GM20431 (cell line): ENCODE data around the gene EOLA2.
"Not testable (repeated sequence)": the region's sequence is repeated elsewhere in the genome, so short reads cannot be mapped to it uniquely, and the experiment has no call there.

Experiments used
- in situ Hi-C: fragments of 300-500 bp; cut with MseI, MboI; formaldehyde crosslinking; loops from one replicate; pipeline ENCODE4 v1.15.0; 2020; ENCODE audit warnings: low sequenced_read_pairs; ENCODE audit not compliant: unreplicated experiment

EOLA2 gene

DNA sequence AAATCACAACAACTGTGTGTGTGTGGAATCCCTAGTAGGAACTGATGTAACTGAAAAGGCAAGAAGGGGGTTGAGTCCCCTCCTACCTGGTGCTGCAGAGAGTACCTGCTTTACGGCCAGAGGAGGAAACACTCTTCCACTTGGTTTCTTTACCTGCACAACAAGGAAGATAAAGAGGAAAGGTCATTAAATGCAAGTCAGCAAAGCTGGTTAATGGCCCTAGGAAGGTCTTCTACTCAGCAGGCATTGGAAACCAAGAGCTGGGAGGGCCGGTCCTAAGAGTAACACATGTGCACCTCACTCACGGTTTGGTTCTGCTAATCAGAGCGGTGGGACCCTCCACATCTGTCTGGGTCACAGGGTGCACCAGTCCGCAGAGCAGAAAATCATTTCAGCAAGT lies 963 bp downstream of the EOLA2 start:
- in situ Hi-C loops, result not testable (repeated sequence)

DNA sequence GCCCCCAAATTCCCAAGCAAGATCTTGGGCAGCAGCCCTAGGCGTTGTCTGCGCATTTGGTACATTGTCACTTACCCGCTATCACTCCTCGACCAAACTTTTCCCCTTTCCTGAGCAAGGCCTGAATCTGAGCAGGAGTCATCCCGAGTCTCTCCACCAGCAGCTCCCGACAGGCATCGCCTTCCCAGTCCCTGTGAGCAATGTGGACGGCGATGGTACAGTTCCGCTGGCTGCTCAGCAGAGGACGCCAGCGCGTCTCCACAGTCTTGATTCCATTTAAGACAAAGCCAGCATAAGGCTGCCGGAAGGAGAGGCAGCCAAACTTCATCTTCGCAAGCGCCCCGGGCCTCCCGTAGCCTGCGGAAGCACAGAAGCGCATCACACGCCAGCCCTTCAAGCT lies 4.7 kb downstream of the EOLA2 start:
- in situ Hi-C loops, result not testable (repeated sequence)

DNA sequence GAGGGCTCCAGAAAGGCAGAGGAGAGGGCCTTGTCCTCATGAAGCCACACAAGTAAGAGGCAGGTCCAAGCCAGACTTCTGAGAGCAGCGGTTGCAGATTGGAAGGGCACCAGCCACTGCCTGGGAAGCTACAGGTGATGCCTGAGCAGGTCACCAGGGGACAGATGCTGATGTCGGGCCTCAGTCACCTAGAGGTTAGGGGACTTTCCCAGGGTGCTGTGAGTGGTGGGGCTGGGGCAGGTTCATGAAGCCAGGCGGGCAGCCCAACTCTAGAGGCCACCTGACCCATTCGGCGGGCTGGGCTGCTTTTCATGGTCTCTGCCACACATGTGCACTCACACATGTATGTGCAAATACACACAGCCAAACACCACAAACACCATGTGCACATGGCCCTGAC lies 5.3 kb downstream of the EOLA2 start:
- in situ Hi-C loops, result not testable (repeated sequence)

DNA sequence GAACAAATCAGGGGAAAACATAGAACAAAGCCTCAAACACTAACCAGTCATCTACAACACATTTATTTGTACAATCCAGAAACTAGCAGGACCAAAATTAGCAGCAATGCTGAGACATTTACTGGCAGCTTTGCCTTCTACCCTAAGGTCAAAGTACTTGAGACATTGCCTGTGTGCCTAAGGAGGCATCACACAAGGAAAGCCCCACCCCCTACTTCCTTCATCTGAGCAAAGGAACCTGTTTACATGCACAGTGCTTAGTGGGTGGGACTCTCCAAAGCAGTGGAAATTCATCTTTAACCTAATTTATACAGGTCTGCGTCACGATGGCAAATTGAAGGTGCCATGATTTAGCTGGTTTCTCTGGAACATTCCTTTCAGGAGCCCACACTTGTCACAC lies 6.1 kb downstream of the EOLA2 start:
- in situ Hi-C loops, result not testable (repeated sequence)

DNA sequence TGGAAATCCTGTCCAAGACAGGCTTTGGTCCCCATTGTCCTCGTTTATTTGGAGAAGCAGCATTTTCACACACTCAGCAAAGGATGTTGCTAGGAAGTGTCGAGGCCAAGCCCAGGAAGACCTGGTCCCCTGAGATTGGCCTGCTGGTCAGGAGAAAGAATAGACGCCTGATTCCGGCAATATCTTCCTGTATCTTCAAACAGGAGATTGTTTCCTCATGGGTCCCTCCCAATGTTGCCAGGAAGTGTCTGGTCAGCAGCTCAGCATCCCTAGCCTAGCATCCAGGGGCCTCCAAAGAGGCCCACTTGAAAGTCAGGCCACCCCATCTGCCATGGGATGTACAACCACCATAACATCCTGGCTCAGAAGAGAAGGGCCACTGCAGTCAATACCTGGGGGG lies 6.9 kb downstream of the EOLA2 start:
- in situ Hi-C loops, result not testable (repeated sequence)

DNA sequence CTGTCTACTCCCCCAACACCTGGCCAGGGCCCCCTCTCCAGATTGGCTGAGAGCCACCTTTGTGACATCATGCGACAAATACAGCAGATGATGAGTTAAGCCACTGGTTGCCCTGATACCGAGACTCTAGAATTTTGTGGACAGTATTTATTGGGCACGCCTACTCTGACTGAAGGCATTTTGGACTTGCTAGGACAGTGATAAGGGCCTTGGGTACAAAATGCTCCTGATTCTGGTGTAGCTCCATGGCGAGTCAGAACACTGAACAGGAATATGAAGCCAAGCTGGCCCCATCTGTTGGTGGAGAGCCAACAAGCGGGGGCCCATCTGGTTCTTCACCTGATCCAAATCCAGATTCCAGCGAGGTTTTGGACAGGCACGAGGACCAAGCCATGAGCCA lies 8.9 kb downstream of the EOLA2 start, which contains the start of gene HSFX4:
TSS of gene HSFX4 (plus strand) at position 174 of the 400 bp plus-strand sequence. CDS start at position 246, 72 bp downstream.
- in situ Hi-C loops, result not testable (repeated sequence)

DNA sequence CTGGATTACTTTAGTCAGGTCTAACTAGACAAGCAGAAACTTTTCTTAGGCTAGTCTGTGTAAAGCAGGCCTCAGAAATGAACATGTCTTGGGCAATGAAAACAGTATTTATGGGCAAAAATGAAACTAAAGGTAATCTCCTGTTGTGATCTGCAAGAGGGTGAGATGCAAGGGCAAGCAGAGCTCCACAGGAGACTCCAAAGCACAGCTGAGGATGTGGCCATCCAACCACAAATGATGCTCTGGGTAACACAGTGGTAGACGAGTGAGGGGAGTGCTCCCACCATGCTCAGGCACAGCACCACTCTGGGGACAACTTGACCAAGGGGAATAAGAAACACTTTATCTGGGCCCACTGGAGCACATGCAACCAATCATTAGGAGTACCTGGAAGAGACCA lies 9.7 kb downstream of the EOLA2 start:
- in situ Hi-C loops, result not testable (repeated sequence)

DNA sequence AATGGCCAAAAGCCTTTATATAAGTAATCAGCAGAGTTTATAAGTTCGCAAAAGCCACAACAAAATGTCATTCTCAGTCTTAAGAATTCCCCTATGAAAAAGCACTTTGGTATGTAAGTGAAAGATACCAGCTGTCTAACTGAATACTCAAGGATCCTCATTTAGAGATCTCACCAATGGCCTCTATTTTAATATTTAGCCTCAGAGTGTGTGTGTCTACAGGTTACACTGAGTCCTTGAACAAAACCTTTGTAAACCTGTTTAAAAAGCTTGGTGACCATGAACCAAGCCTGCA lies 10.4 kb downstream of the EOLA2 start:
- in situ Hi-C loops, result not testable (repeated sequence)

DNA sequence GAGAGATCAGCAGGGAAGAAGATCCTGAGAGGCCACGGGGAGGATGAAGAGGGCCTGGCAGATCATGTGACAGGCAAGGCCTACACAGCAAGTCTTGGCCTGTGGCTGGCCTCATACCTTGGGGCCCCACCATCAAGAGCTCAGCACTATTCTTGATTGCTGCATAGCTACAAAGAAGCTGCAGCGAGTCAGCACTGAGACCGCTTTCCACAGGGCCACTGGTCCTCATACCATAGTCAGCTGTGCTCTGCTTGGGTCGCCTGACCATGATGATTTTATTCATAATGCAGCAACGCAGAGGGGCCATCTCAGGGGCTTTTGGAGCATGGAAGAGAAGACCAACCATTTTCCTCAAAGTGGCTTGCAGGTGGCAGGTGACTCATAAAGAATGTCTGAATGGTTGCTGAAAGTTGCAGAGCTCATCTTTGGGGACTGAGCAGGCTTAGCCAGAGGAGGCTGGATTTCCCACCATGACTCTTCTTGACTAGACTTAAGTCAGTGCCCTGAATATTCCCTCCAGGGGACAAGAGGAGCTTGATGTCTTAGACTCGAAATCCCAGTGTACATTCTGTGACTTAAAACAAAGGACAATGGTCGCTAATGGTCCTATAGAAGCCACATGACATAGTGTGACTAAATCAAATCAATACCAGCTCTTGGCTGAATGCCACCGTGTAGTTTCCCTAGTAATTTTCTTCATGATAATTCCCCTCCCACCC lies 10.9 kb downstream of the EOLA2 start:
- in situ Hi-C loops, result not testable (repeated sequence)

DNA sequence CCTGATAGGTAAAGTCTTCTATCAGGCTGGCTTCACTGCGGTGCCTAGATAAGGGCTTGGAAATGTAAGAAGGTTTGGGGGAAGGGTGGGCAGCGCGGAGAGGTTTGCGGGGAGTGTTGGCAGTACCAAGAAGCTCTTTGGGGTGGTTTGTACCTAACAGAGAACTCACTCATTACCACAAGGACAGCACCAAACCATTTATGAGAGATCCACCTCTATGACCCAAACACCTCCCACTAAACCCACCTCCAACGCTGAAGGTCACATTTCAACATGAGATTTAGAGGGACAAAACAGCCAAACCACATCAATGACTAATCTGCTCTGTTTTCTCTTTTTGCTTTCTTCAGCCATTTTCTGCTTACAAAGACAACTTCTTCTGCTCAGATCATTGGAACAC lies 13.9 kb downstream of the EOLA2 start:
- in situ Hi-C loops, result not testable (repeated sequence)

DNA sequence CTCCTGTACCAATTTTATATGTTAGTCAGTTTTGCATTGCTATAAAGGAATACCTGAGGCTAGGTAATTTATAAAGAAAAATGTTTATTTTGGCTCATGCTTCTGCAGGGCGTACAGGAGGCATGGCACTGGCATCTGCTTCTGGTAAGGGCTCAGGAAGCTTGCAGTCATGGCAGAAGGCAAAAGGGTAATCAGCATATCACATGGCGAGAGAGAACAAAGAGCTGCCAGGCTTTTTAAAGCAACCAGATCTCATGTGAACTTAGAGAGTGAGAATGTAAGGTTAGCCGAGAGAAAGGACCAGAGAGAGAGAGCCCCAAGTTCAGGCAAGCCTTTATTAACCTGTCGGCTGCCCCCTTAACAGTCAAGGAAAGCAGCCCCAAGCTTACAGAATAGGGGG lies 14.5 kb downstream of the EOLA2 start:
- in situ Hi-C loops, result not testable (repeated sequence)

DNA sequence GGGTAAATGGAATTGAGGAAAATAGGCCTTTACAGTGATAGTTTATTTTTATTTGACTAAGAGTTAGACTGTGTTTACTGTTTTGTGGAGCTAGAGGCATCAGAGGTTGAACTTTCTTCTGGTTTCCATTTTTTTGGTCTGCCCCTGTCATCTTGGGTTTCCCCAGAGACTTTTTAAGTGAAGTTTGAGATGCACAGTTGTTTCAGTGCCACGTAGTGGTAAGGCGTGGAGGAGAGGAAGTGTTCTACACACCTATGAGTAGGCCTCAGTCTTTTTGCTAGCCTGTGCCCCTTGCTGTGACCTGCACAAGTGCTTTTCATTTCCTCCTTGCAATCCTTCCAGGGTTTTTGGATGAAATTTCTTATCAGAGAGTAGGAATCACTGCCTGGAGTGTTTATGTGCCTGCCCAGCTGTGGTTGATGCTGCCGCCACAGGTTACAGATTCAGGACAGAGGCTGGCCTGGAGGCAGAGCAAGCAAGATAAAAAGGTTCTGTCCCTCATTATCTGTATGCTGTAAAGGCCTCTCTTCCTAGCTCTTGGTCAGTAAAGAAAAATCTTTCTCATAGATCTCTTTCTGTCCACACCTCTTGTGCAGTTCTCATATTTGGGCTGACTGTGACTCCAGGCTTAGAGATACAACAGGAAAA lies 21.4 kb downstream of the EOLA2 start:
- in situ Hi-C loops, result no loop called here

DNA sequence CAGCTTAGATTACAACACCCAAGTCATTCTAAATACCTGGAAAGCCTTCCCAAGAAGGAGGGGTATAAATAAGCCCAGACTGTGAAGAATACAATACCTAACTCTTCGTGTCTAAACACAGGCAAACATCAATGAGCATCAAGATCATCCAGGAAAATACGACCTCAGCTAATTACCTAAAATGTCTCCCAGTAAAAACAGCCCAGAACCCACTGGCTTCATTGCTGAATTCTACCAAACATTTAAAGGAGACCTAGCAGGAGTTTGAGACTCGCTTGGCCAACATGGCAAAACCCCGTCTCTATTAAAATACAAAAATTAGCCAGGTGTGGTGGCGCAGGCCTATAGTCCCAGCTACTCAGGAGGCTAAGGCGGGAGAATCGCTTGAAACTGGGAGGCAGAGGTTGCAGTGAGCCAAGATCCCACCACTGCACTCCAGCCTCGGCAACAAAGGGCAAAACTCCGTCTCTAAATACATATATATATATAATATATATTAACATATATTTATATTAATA lies 28.1 kb downstream of the EOLA2 start:
- in situ Hi-C loops, result no loop called here

DNA sequence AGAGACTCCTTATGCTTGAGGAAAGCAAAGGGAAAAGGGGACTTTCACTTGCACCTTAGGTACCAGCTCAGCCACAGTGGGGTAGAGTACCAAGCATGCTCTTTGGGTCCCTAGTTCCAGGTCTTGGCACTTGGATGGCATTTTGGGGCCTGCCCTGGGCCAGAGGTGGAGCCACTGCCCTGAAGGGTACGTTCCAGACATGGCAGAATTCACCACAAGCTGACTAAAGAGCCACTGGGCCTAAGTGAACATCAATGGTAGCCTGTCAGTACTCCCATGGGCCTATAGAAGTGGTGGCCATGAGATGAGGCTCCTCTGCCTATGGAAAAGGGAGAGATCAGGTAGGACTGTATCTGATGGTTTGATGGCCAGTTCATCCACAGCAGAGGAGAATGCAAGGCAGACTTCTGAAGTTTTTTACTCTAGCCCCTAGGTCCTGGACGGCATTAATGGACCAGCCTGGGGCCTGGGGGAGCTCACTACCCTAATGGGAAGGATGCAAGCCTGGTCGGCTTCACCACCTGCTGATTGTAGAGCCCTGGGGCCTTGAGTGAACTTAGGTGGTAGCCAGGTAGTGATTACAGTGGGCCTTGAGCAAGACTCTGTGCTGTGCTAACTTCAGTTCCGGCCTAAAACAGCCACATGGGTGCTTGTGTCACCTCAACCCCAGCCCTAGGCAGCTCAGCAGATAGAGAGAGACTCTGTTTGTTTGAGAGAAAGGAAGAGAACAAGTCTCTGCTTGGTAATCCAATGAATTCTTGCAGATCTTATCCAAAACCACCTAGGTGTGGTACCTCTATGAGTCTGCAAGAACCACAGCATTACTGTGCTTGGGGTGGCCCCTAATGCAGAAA lies 28.7 kb downstream of the EOLA2 start:
- in situ Hi-C loops, result no loop called here

DNA sequence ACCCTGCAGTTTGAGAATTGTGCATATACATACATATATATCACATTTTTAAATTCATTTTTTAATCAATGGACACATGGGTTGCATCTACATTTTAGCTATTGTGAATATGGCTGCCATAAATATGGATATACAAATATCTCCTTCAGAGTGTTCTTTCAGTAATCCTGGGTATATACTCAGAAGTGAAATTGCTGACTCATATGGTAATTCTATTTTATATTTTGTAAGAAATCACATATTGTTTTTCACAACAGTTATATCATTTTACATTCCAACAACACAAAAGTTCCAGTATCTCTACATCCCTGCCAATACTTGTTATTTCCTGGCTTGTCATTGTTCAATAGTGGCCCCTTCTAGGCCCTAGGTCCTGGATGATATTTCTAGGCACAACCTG lies 29.6 kb downstream of the EOLA2 start:
- in situ Hi-C loops, result no loop called here

DNA sequence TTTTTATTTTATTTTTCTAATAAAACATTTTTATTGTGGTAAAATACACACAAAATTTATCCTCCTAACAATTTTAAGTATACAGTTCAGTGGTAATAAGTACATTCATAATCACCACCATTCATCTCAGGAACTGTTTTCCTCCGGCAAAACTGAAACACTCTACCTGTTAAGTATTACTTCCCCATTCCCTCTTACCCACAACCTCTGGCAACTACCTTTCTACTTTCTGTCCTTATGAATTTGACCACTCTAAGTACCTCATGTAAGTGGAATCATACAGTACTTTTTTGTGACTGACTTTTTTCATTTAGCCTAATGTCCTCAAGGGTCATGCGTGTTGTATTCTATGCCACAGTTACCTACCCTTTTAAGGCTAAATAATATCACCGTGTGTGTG lies 30.0 kb downstream of the EOLA2 start:
- in situ Hi-C loops, result no loop called here

DNA sequence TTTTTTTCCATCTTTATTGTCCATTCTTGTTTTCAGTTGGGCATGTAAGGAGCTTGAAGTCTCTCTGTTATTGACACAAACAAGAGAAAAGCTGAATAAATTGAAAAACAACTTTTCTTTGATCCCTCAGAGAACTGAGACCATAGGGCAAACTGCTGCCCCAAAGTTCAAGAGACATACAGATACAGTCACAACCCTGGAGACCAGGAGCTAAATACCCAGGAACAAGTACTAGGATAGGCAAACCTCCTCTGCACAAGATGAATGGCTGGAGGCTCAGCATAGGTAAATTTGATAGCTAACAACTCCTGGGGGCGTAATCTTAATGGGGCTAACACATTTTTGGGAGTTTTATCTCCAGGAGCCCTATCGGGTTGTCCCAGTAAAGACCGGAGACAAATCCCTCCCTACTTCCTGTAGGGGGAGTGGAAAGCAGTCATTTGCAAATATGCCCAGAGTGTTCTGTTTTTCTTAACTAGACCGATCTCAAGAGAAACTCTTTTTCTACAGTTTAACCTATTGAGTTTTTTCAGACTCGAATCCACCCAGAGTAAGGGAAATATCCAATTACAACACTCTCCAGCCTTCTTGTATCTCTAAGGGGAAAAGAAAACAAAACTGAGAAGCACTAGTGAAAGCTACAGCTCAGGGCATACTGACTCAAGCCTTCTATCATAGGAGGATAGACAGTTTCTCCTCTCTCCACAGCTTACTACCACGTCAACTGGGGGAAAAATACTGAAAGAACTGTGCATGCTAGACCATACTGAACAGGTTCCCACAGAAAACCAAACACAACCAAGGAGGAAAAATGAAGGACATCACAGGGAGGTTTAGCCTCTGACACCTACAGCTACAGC lies 34.2 kb downstream of the EOLA2 start:
- in situ Hi-C loops, result no loop called here

DNA sequence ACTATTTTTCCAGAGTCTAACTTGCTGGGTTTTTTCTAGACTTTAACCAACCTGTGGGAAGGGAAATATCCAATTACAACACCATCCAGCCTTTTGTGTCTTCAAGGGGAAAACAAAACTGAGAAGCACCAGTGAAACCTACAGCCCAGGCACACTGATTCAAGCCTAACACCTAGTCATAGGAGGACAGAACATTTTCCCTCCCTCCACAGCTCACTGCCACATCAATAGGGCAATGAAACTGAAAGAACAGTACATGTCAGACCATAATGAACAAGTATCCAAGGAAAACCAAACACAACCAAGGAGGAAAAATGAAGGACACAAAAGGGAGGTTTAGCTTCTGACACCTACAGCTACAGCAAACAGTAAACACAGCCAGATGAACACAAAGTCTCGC lies 39.7 kb downstream of the EOLA2 start:
- in situ Hi-C loops, result no loop called here

DNA sequence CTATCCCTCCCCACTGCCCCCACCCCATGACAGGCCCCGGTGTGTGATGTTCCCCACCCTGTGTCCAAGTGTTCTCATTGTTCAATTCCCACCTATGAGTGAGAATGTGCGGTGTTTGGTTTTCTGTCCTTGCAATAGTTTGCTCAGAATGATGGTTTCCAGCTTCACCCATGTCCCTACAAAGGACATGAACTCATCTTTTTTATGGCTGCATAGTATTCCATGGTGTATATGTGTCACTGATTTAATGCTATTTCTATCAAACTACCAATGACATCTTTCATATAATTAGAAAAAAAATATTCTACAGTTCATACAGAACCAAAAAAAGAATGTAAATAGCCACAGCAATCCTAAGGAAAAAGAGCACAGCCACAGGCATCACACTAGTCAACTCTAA lies 47.5 kb downstream of the EOLA2 start:
- in situ Hi-C loops, result not testable (repeated sequence)
